ENCODE data around the gene LRP1-AS. TPM values are rescaled to one million over a fixed set of nuclear protein-coding genes. Genes with fewer than 3 reads are reported as not detected.

LRP1-AS gene
- total and polyA plus RNA-seq, 10 of the 15 experiments (the other 5 are each of a cell fraction or from before 2014, with no cell fraction given) = not detected

DNA sequence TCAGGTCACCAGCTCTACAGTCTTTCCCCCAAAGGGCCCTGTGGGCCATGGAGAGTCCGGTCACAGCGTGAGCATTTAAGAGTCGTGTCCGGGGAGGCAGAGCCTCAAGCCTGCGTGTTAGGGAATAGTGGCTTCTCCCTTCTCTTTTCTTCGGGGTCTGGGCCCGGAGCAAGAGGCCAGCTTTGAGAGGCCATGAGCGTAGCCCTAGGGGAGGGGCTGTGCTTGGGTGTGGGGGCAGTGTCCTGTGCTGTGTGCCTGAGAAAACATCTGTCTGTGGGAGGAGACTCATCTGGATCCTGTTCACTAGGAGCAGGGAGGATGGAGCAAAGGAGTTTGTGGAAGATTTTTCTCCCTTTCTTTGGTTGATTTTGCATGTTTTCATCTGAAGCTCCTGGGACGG lies 5.3 kb downstream of the LRP1-AS start:
- CTCF ChIA-PET = interaction anchor here (2.9 kb wide), 1 partner anchor 17 kb away, joined by 13 read pairs; no protein-coding TSS in a partner anchor
- no TSS peak for BruUV-seq (replicated peaks)

DNA sequence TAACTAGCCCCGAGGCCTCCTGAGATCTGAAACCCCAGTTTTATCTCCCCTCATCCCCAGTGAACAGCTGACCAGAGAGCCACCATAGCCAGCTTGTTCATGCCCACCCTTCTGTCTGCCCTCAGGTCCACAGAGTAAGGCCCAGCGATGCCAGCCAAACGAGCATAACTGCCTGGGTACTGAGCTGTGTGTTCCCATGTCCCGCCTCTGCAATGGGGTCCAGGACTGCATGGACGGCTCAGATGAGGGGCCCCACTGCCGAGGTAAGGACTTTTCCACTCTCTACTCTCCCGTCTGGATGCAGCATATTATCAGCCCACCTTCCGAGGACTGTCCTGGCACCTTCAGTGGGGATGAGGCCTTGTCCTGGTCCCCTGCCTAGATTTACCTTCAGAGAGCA lies 6.2 kb downstream of the LRP1-AS start:
- Histone ChIP-seq H3K79me2 (ENCODE audit: control insufficient read depth, insufficient read depth, low read length) (no peaks in the 10 kb centered on the region), H3K4me3 (no peak overlapping the region), H3K4me1 (ENCODE audit: control insufficient read depth, insufficient read depth, low read length) (no peaks in the 10 kb centered on the region), H3K9me3 (replicated peaks; ENCODE audit: control insufficient read depth, insufficient read depth, low read length) (no peaks in the 10 kb centered on the region), H3K27me3 (replicated peaks in 1 of 2; ENCODE audit: control insufficient read depth in 2 of 2, insufficient read depth in 2 of 2, low read length in 1 of 2) (no peaks in the 10 kb centered on the region; a peak in 2 of 4 replicates), H2AFZ (ENCODE audit: control insufficient read depth, low read depth, low read length) (no peak overlapping the region), H3K36me3 (ENCODE audit: control insufficient read depth in 2 of 2, insufficient read depth in 2 of 2, low read length in 1 of 2) (no peaks in the 10 kb centered on the region), H3K9ac (ENCODE audit: control insufficient read depth, insufficient read depth, low read length) (no peak overlapping the region), H4K20me1 (ENCODE audit: control insufficient read depth, insufficient read depth) (no peaks in the 10 kb centered on the region), H3K4me2 (ENCODE audit: control insufficient read depth, insufficient read depth) (no peak overlapping the region), H3K27ac (ENCODE audit: control insufficient read depth, insufficient read depth) (no peak overlapping the region)
- no TSS peak for BruUV-seq (replicated peaks)
- in situ Hi-C loops (cut with MboI) = no loop called here
- 34% methylated on average over 8 of the region's 8 CpGs for WGBS (ENCODE audit: insufficient coverage, insufficient replicate concordance, low lambda C conversion rate, missing lambda C conversion rate)
- intact Hi-C loops (cut with micrococcal nuclease; ENCODE audit: unreplicated experiment) = no loop called here
- RAD21 ChIA-PET (ENCODE audit: unreplicated experiment) = no interaction called here
- DNase-seq (ENCODE audit: low read depth, low spot score) = no peak
- SMC1A ChIA-PET (ENCODE audit: uncharacterized antibody, unreplicated experiment) = no interaction called here
- no peak for FAIRE-seq
- POLR2A ChIA-PET = no interaction called here
- no peak for ATAC-seq
- CTCF ChIA-PET = interaction anchor here (2.9 kb wide), 1 partner anchor 16 kb away, joined by 13 read pairs; no protein-coding TSS in a partner anchor
- TF ChIP-seq IRF4 (IDR thresholded peaks at IDR 0.05; ENCODE audit: low read depth, low read length) = no peak
- TF ChIP-seq POLR2AphosphoS2 (IDR thresholded peaks at IDR 0.05; ENCODE audit: low read depth, low read length) = no peak
- TF ChIP-seq, protein P1, sequence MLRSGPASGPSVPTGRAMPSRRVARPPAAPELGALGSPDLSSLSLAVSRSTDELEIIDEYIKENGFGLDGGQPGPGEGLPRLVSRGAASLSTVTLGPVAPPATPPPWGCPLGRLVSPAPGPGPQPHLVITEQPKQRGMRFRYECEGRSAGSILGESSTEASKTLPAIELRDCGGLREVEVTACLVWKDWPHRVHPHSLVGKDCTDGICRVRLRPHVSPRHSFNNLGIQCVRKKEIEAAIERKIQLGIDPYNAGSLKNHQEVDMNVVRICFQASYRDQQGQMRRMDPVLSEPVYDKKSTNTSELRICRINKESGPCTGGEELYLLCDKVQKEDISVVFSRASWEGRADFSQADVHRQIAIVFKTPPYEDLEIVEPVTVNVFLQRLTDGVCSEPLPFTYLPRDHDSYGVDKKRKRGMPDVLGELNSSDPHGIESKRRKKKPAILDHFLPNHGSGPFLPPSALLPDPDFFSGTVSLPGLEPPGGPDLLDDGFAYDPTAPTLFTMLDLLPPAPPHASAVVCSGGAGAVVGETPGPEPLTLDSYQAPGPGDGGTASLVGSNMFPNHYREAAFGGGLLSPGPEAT (IDR thresholded peaks at IDR 0.05; ENCODE audit: low read depth) = no peak
- TF ChIP-seq, protein P2, sequence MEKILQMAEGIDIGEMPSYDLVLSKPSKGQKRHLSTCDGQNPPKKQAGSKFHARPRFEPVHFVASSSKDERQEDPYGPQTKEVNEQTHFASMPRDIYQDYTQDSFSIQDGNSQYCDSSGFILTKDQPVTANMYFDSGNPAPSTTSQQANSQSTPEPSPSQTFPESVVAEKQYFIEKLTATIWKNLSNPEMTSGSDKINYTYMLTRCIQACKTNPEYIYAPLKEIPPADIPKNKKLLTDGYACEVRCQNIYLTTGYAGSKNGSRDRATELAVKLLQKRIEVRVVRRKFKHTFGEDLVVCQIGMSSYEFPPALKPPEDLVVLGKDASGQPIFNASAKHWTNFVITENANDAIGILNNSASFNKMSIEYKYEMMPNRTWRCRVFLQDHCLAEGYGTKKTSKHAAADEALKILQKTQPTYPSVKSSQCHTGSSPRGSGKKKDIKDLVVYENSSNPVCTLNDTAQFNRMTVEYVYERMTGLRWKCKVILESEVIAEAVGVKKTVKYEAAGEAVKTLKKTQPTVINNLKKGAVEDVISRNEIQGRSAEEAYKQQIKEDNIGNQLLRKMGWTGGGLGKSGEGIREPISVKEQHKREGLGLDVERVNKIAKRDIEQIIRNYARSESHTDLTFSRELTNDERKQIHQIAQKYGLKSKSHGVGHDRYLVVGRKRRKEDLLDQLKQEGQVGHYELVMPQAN (conservative IDR thresholded peaks at IDR 0.05) = no peak
- TF ChIP-seq ATF7 (IDR thresholded peaks at IDR 0.05; ENCODE audit: low read depth) = no peak
- no peak for TF ChIP-seq ESRRA (IDR thresholded peaks at IDR 0.05; ENCODE audit: low read length)
- TF ChIP-seq MXI1 (IDR thresholded peaks at IDR 0.05; ENCODE audit: low read depth, low read length) = no peak
- no peak for TF ChIP-seq TCF7 (IDR thresholded peaks at IDR 0.05; ENCODE audit: borderline replicate concordance)
- no peak for TF ChIP-seq ZZZ3 (IDR thresholded peaks at IDR 0.05; ENCODE audit: control insufficient read depth, insufficient read length, low read depth)

More for the DNA sequence above, 5.3 kb downstream of the LRP1-AS start:
- Histone ChIP-seq H3K4me3 (no peak overlapping the region), H3K4me1 (ENCODE audit: control insufficient read depth, insufficient read depth, low read length) (no peaks in the 10 kb centered on the region), H3K27ac (ENCODE audit: control insufficient read depth, insufficient read depth) (no peak overlapping the region), H3K79me2 (ENCODE audit: control insufficient read depth, insufficient read depth, low read length) (no peaks in the 10 kb centered on the region), H3K27me3 (replicated peaks in 1 of 2; ENCODE audit: control insufficient read depth in 2 of 2, insufficient read depth in 2 of 2, low read length in 1 of 2) (peaks cover 0 to 3% of the 10 kb centered on the region in 2 experiments; a peak in 2 of 4 replicates), H2AFZ (ENCODE audit: control insufficient read depth, low read depth, low read length) (no peak overlapping the region), H3K9me3 (replicated peaks; ENCODE audit: control insufficient read depth, insufficient read depth, low read length) (no peaks in the 10 kb centered on the region), H4K20me1 (ENCODE audit: control insufficient read depth, insufficient read depth) (no peaks in the 10 kb centered on the region), H3K9ac (ENCODE audit: control insufficient read depth, insufficient read depth, low read length) (no peak overlapping the region), H3K4me2 (ENCODE audit: control insufficient read depth, insufficient read depth) (no peak overlapping the region), H3K36me3 (ENCODE audit: control insufficient read depth in 2 of 2, insufficient read depth in 2 of 2, low read length in 1 of 2) (no peaks in the 10 kb centered on the region)
- SMC1A ChIA-PET (ENCODE audit: uncharacterized antibody, unreplicated experiment) = no interaction called here
- TF ChIP-seq NR2C1 (IDR thresholded peaks at IDR 0.05) = no peak
- TF ChIP-seq RUNX3 (IDR thresholded peaks at IDR 0.05; ENCODE audit: low read length) = no peak
- TF ChIP-seq, protein P3, sequence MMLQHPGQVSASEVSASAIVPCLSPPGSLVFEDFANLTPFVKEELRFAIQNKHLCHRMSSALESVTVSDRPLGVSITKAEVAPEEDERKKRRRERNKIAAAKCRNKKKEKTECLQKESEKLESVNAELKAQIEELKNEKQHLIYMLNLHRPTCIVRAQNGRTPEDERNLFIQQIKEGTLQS (IDR thresholded peaks at IDR 0.05; ENCODE audit: borderline replicate concordance, extremely low read depth, low read depth, low read length) = no peak
- TF ChIP-seq CBX5 (IDR thresholded peaks at IDR 0.05; ENCODE audit: low read depth) = no peak
- no peak for TF ChIP-seq RELA (IDR thresholded peaks at IDR 0.05; ENCODE audit: borderline replicate concordance, partially characterized antibody)
- no peak for TF ChIP-seq BACH1 (IDR thresholded peaks at IDR 0.05; ENCODE audit: borderline replicate concordance)
- ATAC-seq = no peak
- RAD21 ChIA-PET (ENCODE audit: unreplicated experiment) = no interaction called here
- no peak for DNase-seq (ENCODE audit: low read depth, low spot score)
- in situ Hi-C loops (cut with MboI) = no loop called here
- POLR2A ChIA-PET = no interaction called here
- intact Hi-C loops (cut with micrococcal nuclease; ENCODE audit: unreplicated experiment) = no loop called here
- WGBS (ENCODE audit: insufficient coverage, insufficient replicate concordance, low lambda C conversion rate, missing lambda C conversion rate) = 61% methylated on average over 9 of the region's 9 CpGs
- FAIRE-seq = no peak

Data from GM12878 (cell line).